Tibial nerve (tissue), 4 donors: Measurements from ENCODE around the gene CDH26. TPM values are rescaled to one million over a fixed set of nuclear protein-coding genes. Genes with fewer than 3 reads are reported as not detected.

Experiments used
- DNase-seq, 2 donors: peaks; one replicate each; pipeline ENCODE4 v3.0.0-alpha.2; 2019; ENCODE audit warnings: low spot score in 2 of 2
- H3K27ac ChIP-seq, 4 donors: fragments of 200-600 bp; sonication (generic) in 3 of 4; one replicate each; pipeline ENCODE4 v1.5.1; 2017 to 2019; ENCODE audit warnings: mild to moderate bottlenecking in 1 of 4
- H3K27me3 ChIP-seq, 2 donors: fragments of 200-600 bp; sonication (generic) in 1 of 2; one replicate each; pipeline versions ENCODE4 v1.5.1 to v1.6.0; 2017 to 2019
- H3K36me3 ChIP-seq, 3 donors: fragments of 200-600 bp; sonication (generic); one replicate each; pipeline ENCODE4 v1.5.1; 2018 to 2019
- H3K4me1 ChIP-seq, 4 donors: fragments of 200-600 bp; sonication (generic) in 3 of 4; one replicate each; pipeline ENCODE4 v1.5.1; 2017 to 2019
- H3K4me3 ChIP-seq, 4 donors: fragments of 200-600 bp; sonication (generic) in 3 of 4; one replicate each; pipeline ENCODE4 v1.5.1; 2017 to 2019; ENCODE audit warnings: mild to moderate bottlenecking in 1 of 4, moderate library complexity in 1 of 4
- H3K9me3 ChIP-seq, 4 donors: fragments of 200-600 bp; sonication (generic) in 3 of 4; one replicate each; pipeline ENCODE4 v1.5.1; 2017 to 2019
- CTCF ChIP-seq, 5 experiments: fragments of 200-600 bp in 3 of 5; fragments of 450-650 bp in 2 of 5; sonication (generic) in 3 of 5; IDR thresholded peaks; one replicate each; pipeline ENCODE4 v1.5.1; 2016 to 2019; ENCODE audit warnings: antibody characterized with exemption in 5 of 5, mild to moderate bottlenecking in 3 of 5, moderate library complexity in 2 of 5
- EP300 ChIP-seq, 2 donors: sonication (generic); formaldehyde crosslinking; IDR thresholded peaks; one replicate each; pipeline ENCODE4 v1.6.1; 2017; ENCODE audit warnings: antibody characterized with exemption in 2 of 2, mild to moderate bottlenecking in 1 of 2
- POLR2A ChIP-seq, 2 donors: fragments of 450-650 bp; IDR thresholded peaks; one replicate each; pipeline ENCODE4 v1.6.1; 2017; ENCODE audit warnings: antibody characterized with exemption in 2 of 2, mild to moderate bottlenecking in 2 of 2, moderate library complexity in 2 of 2
- WGBS, 2 donors: methylation state at CpG; one replicate each; pipeline ENCODE4 v1.1.5; 2018; 5-methylcytosine and 5-hydroxymethylcytosine counted together
- total RNA-seq, 4 donors: library from RNA; depleted of rRNA; stranded (reverse); fragments of >200 nt; gene quantifications; one replicate each; pipeline ENCODE4 v1.1.0, GENCODE V29; 2016

Gene CDH26
- total RNA-seq, 4 donors from 2014 or later, result 1.3 to 4.8 (median 2.6) TPM

- Histone ChIP-seq H3K36me3 (peaks cover 0 to 20% (median 0%) of the 10 kb centered on the region in 3 donors), H3K27ac (no peak overlapping the region), H3K27me3 (no peaks in the 10 kb centered on the region), H3K9me3 (no peaks in the 10 kb centered on the region), H3K4me3 (no peak overlapping the region), H3K4me1 (no peaks in the 10 kb centered on the region)
- TF ChIP-seq EP300 (IDR thresholded peaks at IDR 0.05) (no peak), POLR2A (IDR thresholded peaks at IDR 0.05) (no peak), CTCF (IDR thresholded peaks at IDR 0.05) (no peak)
- DNase-seq, result no peak
- WGBS, 2 donors, result 89 to 95% methylated on average over 4 of the region's 4 CpGs
Observed at GRCh38 chr20:60003776-60004175, 45.6 kb downstream of the CDH26 start.

- TF ChIP-seq EP300 (IDR thresholded peaks at IDR 0.05), result no peak
- no peak for TF ChIP-seq CTCF (IDR thresholded peaks at IDR 0.05)
- TF ChIP-seq POLR2A (IDR thresholded peaks at IDR 0.05), result no peak
- Histone ChIP-seq H3K9me3 (no peaks in the 10 kb centered on the region), H3K27ac (no peak overlapping the region), H3K27me3 (no peaks in the 10 kb centered on the region), H3K36me3 (peaks cover 0 to 19% (median 0%) of the 10 kb centered on the region in 3 donors), H3K4me3 (no peak overlapping the region), H3K4me1 (no peaks in the 10 kb centered on the region)
- whole genome bisulfite sequencing, 2 donors, result 93 to 98% methylated on average over 3 to 4 of the region's 4 CpGs
- no peak for DNase-seq
Observed at GRCh38 chr20:60006261-60006660, 48.0 kb downstream of the CDH26 start.

GRCh38 chr20:60007464-60007863, 49.2 kb downstream of the CDH26 start:
- WGBS, 2 donors, result 36 to 42% methylated on average over 2 of the region's 2 CpGs
- Histone ChIP-seq H3K9me3 (no peaks in the 10 kb centered on the region), H3K36me3 (peaks cover 0 to 19% (median 0%) of the 10 kb centered on the region in 3 donors), H3K4me1 (no peaks in the 10 kb centered on the region), H3K4me3 (no peak overlapping the region), H3K27me3 (no peaks in the 10 kb centered on the region), H3K27ac (no peak overlapping the region)
- DNase-seq, result no peak
- TF ChIP-seq EP300 (IDR thresholded peaks at IDR 0.05) (no peak), CTCF (IDR thresholded peaks at IDR 0.05) (no peak), POLR2A (IDR thresholded peaks at IDR 0.05) (no peak)

- no peaks in the 10 kb centered on the region for H3K4me1 ChIP-seq
- DNase-seq, result no peak
- TF ChIP-seq POLR2A (IDR thresholded peaks at IDR 0.05), result no peak
- peaks cover 0 to 19% (median 0%) of the 10 kb centered on the region in 3 donors for H3K36me3 ChIP-seq
- 61 to 66% methylated on average over 3 of the region's 3 CpGs for WGBS, 2 donors
- H3K4me3 ChIP-seq, result no peak overlapping the region
- H3K27ac ChIP-seq, result no peak overlapping the region
- H3K27me3 ChIP-seq, result no peaks in the 10 kb centered on the region
- H3K9me3 ChIP-seq, result no peaks in the 10 kb centered on the region
Observed at GRCh38 chr20:60008130-60008808, 50.0 kb downstream of the CDH26 start.

- 92 to 94% methylated on average over 13 of the region's 13 CpGs for WGBS, 2 donors
- TF ChIP-seq POLR2A (IDR thresholded peaks at IDR 0.05), result no peak
- TF ChIP-seq EP300 (IDR thresholded peaks at IDR 0.05), result no peak
- no peak for TF ChIP-seq CTCF (IDR thresholded peaks at IDR 0.05)
- H3K27me3 ChIP-seq, result no peaks in the 10 kb centered on the region
- H3K4me1 ChIP-seq, result no peaks in the 10 kb centered on the region
- no peak overlapping the region for H3K27ac ChIP-seq
- H3K36me3 ChIP-seq, result peaks cover 0 to 19% (median 0%) of the 10 kb centered on the region in 3 donors
- no peaks in the 10 kb centered on the region for H3K9me3 ChIP-seq
- DNase-seq, result no peak
- H3K4me3 ChIP-seq, result no peak overlapping the region
Observed at GRCh38 chr20:60009318-60009717, 51.1 kb downstream of the CDH26 start.
